ENCODE measurements around the gene SLC30A2.

The SLC30A2 gene

DNA sequence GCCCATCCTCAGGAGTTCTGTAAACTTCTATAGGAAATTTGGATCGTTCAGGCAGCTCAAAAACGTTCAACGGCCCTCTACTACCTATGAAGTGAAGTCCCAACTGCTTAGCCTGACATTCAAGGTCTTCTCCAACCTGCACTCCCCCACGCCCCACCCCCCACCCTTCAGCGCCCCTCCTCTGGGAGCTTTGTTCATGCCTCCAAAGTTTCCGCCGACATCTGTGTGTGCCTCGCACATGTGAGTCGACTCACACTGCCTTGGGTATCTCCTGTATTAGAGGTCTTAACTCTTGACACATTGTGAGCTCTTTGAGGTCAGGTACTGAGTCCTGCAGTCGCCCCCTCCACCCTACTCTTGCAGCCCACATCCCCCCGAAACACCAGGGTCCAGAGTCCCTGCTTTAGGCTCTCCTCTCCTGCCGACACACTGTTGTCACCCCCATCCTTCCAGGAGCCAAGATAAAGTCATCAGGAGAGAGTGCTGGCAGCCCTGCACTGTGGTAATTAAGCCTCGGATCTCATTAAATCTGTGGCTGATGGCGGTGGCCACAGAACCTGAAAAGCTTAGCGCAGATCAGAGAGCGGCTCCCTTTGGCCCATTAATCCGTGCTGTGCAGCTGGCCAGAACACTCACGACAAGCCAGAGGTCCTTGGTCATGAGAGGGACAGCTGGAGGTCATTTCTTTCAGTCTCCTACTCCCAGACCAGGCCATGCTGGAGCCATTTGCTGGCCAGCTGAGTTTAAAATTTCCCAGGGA, 46.7 kb downstream of the SLC30A2 start:
- TF ChIP-seq, protein P1, sequence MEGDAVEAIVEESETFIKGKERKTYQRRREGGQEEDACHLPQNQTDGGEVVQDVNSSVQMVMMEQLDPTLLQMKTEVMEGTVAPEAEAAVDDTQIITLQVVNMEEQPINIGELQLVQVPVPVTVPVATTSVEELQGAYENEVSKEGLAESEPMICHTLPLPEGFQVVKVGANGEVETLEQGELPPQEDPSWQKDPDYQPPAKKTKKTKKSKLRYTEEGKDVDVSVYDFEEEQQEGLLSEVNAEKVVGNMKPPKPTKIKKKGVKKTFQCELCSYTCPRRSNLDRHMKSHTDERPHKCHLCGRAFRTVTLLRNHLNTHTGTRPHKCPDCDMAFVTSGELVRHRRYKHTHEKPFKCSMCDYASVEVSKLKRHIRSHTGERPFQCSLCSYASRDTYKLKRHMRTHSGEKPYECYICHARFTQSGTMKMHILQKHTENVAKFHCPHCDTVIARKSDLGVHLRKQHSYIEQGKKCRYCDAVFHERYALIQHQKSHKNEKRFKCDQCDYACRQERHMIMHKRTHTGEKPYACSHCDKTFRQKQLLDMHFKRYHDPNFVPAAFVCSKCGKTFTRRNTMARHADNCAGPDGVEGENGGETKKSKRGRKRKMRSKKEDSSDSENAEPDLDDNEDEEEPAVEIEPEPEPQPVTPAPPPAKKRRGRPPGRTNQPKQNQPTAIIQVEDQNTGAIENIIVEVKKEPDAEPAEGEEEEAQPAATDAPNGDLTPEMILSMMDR (conservative IDR thresholded peaks at IDR 0.05; ENCODE audit: low read depth, low read length) = no peak
- no peak overlapping the region for H3K4me3 ChIP-seq (ENCODE audit: low read depth, low read length)
- no peak for DNase-seq (ENCODE audit: low read depth)

DNA sequence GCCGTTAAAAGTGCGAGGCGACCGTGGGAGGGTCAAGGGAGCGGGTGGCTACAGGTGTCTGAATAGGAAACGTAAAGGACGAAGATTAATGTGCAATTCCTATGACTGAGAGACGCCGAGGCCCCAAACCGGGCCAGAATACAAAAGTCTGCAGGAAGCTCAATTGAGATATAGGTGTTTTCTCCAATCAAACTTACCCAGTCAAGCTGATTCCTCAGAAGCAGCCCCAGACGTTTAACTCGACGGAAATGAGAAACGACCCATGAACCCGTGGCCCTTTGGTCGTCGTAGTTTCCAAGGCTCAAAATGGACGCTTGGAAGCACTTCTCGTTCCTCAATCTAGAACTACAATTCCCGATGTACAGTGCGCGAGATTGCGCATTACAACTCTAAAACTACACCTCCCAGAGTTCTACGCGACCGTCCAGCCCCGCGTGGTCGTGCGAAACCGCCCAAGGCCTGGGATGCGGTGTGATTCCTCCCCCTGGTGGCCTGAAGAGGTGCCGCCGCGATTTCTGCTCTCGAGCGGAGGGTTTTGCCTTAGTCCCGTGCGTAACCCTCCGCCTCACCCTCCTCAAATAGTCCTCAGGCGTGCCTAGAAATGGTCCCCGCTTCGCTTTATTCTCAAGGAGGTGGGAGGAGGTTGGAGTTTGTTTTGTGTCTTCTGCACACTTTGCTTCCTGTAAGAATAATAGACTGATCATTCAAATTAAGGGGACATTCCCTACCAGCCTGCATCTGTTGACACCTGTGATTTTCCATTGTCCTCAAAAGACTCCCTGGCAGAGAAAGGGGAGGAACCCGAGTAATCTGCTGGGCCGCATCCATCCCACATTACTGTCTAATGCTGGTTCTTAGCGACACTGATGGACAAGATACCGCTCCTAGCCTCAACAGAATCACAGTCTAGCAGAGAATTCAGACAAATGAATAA, 47.8 kb downstream of the SLC30A2 start, which contains the start of gene PAFAH2:
Gene PAFAH2 (minus strand): TSS at position 236 of the 934 bp plus-strand sequence. CDS start 7,247 bp downstream, outside the sequence.
- H3K4me3 ChIP-seq (ENCODE audit: low read depth, low read length) = peak within 1 kb of the TSS; percentile 70
- TF ChIP-seq, protein P1 (conservative IDR thresholded peaks at IDR 0.05; ENCODE audit: low read depth, low read length) = peak; percentile 97
- DNase-seq (ENCODE audit: low read depth) = peak; percentile 100

DNA sequence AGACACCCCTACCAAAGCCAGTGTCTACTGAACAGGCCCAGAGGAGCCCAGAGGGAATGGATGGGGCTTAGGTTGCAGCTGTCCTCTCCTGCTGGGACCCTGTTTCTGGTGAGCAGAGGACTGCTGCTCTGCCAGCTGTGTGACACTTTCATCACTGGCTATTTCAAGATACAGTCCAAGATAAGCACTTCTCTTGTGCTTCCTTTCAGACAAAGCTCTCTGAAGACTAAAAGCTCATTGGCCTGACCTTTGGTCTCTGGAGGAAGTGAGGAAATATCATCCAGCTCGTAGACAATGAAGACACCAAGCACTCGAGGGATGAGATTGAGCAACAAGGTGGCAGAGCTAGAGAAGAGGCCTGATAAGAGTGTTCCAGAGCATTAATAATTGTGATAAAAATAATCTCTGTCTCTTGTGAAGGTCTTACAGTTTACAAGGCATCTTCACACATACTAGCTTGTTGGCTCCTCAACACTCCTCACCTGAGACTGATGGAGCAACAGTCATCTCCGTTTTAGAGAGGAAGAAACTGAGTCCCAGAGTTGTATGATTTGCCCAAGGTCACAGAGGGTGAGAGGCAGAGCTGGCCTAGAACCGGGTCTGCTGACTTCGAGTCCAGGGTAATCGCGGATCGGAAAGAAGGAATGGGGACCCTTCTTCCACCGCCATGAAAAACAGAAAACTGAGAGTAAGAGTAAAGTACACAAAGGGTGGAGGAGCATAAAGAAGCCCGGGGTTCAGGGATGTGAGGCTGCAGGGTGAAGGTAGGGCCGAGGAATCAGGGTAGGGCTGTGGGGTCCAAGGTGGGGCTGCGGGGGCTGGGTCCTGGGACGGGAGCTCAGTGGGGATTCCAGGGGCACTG, 48.7 kb downstream of the SLC30A2 start:
- TF ChIP-seq, protein P1 (conservative IDR thresholded peaks at IDR 0.05; ENCODE audit: low read depth, low read length) = no peak
- H3K4me3 ChIP-seq (ENCODE audit: low read depth, low read length) = peak overlapping the region; percentile 70
- DNase-seq (ENCODE audit: low read depth) = peak; percentile 91

- no peak overlapping the region for H3K4me3 ChIP-seq (ENCODE audit: low read depth, low read length)
- DNase-seq (ENCODE audit: low read depth) = no peak
- TF ChIP-seq, protein P1 (conservative IDR thresholded peaks at IDR 0.05; ENCODE audit: low read depth, low read length) = no peak
Observed at GRCh38 chr1:25994402-25995150, 51.3 kb downstream of the SLC30A2 start.

- TF ChIP-seq, protein P1 (conservative IDR thresholded peaks at IDR 0.05; ENCODE audit: low read depth, low read length) = no peak
- no peak overlapping the region for H3K4me3 ChIP-seq (ENCODE audit: low read depth, low read length)
- DNase-seq (ENCODE audit: low read depth) = no peak
Observed at GRCh38 chr1:25993197-25993951, 52.5 kb downstream of the SLC30A2 start.
